ENCODE data around the gene RERE. TPM values are rescaled to one million over a fixed set of nuclear protein-coding genes. Genes with fewer than 3 reads are reported as not detected.
A peak's percentile ranks its signal among the peaks of the same experiment; 100 is the strongest.

Gene RERE
- total RNA-seq, 4 donors from 2014 or later = 118 to 244 (median 131) TPM

GRCh38 chr1:8354038-8354437 lies 463.4 kb downstream of the RERE start:
- Histone ChIP-seq H3K4me3 (replicated peaks in 1 of 3) (no peak overlapping the region), H3K27ac (peak overlapping the region in 1 of 3 donors; percentile 57), H3K27me3 (no peaks in the 10 kb centered on the region), H3K4me1 (peaks cover 0 to 26% of the 10 kb centered on the region in 2 donors), H3K9me3 (no peaks in the 10 kb centered on the region), H3K36me3 (peaks cover 55 to 56% of the 10 kb centered on the region in 2 donors)
- intact Hi-C loops (cut with DNase I) = no loop called here
- no peak for TF ChIP-seq POLR2A (IDR thresholded peaks at IDR 0.05)
- TF ChIP-seq CTCF (IDR thresholded peaks at IDR 0.05) = no peak
- DNase-seq = no peak
- 74 to 88% methylated on average over 8 of the region's 8 CpGs for WGBS, 2 donors

DNA sequence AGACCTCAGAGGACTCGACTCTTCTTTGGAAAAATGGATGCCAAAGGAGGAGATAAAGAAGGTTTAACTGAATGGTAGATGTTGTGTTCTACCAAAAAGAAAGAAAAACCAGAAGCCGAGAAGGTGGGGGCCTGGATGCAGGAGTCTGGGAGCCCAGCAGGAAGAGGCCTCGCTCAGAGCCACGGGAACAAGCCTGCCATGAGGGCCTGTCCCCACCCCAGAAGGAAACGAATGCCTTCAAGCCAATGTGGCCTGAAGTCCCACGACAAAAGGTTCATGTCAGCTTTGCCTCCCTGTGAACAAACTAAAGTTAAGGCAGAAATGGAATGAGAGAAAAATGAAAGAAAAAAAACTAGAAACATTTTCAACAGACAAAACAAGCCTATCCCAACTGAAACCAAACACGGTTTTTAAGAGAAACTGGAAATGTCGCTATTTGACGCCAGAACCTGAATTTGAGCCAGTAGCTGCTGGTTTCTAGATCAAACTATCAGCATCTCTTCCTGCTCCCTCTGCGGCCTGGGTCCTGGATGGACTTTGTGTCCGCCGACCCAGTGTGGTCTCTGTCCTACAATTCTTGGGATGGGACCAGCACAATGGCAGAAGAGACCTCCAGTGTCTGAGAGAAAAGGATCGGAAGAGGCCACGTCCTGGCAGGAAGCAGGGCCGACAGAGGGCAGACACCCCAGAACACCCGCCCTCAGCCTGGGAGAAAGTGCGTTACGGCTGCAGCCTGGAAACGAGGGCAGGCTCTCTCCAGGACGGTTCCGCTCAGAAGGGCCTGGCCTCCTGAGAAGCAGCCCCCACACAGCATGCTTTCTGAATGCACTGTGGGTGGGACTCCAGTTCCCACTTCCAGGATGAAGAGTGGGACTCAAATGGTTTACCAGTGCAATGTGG lies 464.3 kb downstream of the RERE start:
- 63 to 72% methylated on average over 20 to 21 of the region's 21 CpGs for WGBS, 2 donors
- Histone ChIP-seq H3K27ac (peak overlapping the region; percentile 42 to 57 (median 53)), H3K9me3 (no peaks in the 10 kb centered on the region), H3K27me3 (no peaks in the 10 kb centered on the region), H3K36me3 (peaks cover 46 to 47% of the 10 kb centered on the region in 2 donors), H3K4me3 (replicated peaks in 1 of 3) (no peak overlapping the region), H3K4me1 (peaks cover 0 to 26% of the 10 kb centered on the region in 2 donors)
- intact Hi-C loops (cut with DNase I) = no loop called here
- peak in 1 of 2 donors; percentile 1 for DNase-seq
- no peak for TF ChIP-seq POLR2A (IDR thresholded peaks at IDR 0.05)

GRCh38 chr1:8352471-8352845 lies 465.0 kb downstream of the RERE start:
- no peak overlapping the region for H3K4me3 ChIP-seq (replicated peaks in 1 of 3)
- no peaks in the 10 kb centered on the region for H3K9me3 ChIP-seq
- H3K36me3 ChIP-seq = peaks cover 39 to 40% of the 10 kb centered on the region in 2 donors
- TF ChIP-seq POLR2A (IDR thresholded peaks at IDR 0.05) (no peak), CTCF (IDR thresholded peaks at IDR 0.05) (no peak)
- peaks cover 0 to 26% of the 10 kb centered on the region in 2 donors for H3K4me1 ChIP-seq
- H3K27me3 ChIP-seq = no peaks in the 10 kb centered on the region
- DNase-seq = no peak
- peak overlapping the region; percentile 42 to 57 (median 53) for H3K27ac ChIP-seq
- WGBS, 2 donors = 77 to 82% methylated on average over 15 of the region's 15 CpGs
- intact Hi-C loops (cut with DNase I) = no loop called here

GRCh38 chr1:8351693-8352470 lies 465.6 kb downstream of the RERE start:
- peak in 1 of 2 donors; percentile 30 for DNase-seq
- 74 to 84% methylated on average over 11 to 12 of the region's 13 CpGs for WGBS, 2 donors

More at GRCh38 chr1:8351693-8352470, 465.6 kb downstream of the RERE start:
- Histone ChIP-seq H3K4me1 (peaks cover 0 to 26% of the 10 kb centered on the region in 2 donors), H3K4me3 (replicated peaks in 1 of 3) (no peak overlapping the region), H3K36me3 (peaks cover 33 to 34% of the 10 kb centered on the region in 2 donors), H3K27me3 (no peaks in the 10 kb centered on the region), H3K9me3 (no peaks in the 10 kb centered on the region), H3K27ac (peak overlapping the region in 1 of 3 donors; percentile 57)
- TF ChIP-seq POLR2A (IDR thresholded peaks at IDR 0.05) = no peak
- TF ChIP-seq CTCF (IDR thresholded peaks at IDR 0.05) = peak; percentile 26 to 70 (median 43)
- intact Hi-C loops (cut with DNase I) = no loop called here

All from thyroid gland (tissue), 4 donors.